Spinal cord (tissue), 10 donors: ENCODE results near the gene EAPP. TPM values are rescaled to one million over a fixed set of nuclear protein-coding genes. Genes with fewer than 3 reads are reported as not detected.

Source experiments
- DNase-seq, 6 donors: peaks; one replicate each; pipeline versions ENCODE4 v3.0.0 to v3.0.0-alpha.2; 2013 to 2015; ENCODE audit warnings: low spot score in 6 of 6, low read depth in 4 of 6
- H3K27ac ChIP-seq: one replicate; pipeline ENCODE4 v1.5.1; 2013; ENCODE audit warnings: low read depth, low read length, control low read depth
- H3K27me3 ChIP-seq: one replicate; pipeline ENCODE4 v1.6.1; 2013; ENCODE audit warnings: low read length; ENCODE audit not compliant: control insufficient read depth, insufficient read depth
- H3K36me3 ChIP-seq: one replicate; pipeline ENCODE4 v1.6.1; 2013; ENCODE audit warnings: low read length; ENCODE audit not compliant: control insufficient read depth, insufficient read depth
- H3K4me1 ChIP-seq: one replicate; pipeline ENCODE4 v1.6.1; 2013; ENCODE audit warnings: low read length; ENCODE audit not compliant: control insufficient read depth, insufficient read depth
- H3K4me3 ChIP-seq: one replicate; pipeline ENCODE4 v1.5.1; 2013; ENCODE audit warnings: low read depth, low read length, control low read depth
- H3K9me3 ChIP-seq: one replicate; pipeline ENCODE4 v1.6.1; 2013; ENCODE audit warnings: low read length; ENCODE audit not compliant: control insufficient read depth, insufficient read depth
- WGBS: methylation state at CpG from one replicate; pipeline ENCODE4 v1.1.5; 2013; ENCODE audit warnings: missing lambda C conversion rate; ENCODE audit not compliant: insufficient coverage; 5-methylcytosine and 5-hydroxymethylcytosine counted together
- long read RNA-seq, 4 donors: transcript quantifications; one replicate each; lab custom pipeline, GENCODE V29; 2026
- polyA plus RNA-seq, 2 donors: library from polyadenylated mRNA; unstranded; fragments of 120-200 nt; gene quantifications; one replicate each; pipeline ENCODE4 v1.2.1, GENCODE V29; 2013; ENCODE audit not compliant: insufficient read length in 2 of 2
- total RNA-seq, 2 donors: library from RNA; depleted of rRNA in 1 of 2; stranded (reverse); fragments of 120-200 nt in 1 of 2; fragments of >200 nt in 1 of 2; gene quantifications; one replicate each; pipeline versions ENCODE4 v1.2.3 to v1.2.4, GENCODE V29; 2013 to 2014
- donor health status: healthy.

The EAPP gene, protein sequence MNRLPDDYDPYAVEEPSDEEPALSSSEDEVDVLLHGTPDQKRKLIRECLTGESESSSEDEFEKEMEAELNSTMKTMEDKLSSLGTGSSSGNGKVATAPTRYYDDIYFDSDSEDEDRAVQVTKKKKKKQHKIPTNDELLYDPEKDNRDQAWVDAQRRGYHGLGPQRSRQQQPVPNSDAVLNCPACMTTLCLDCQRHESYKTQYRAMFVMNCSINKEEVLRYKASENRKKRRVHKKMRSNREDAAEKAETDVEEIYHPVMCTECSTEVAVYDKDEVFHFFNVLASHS
- total RNA-seq (10 to 100 TPM; 67.2 to 69.9 TPM), polyA plus RNA-seq (10 to 100 TPM; 48.3 to 53.8 TPM)
- long read RNA-seq, donor 1, transcript EAPP-201 (6 exons, 1,321 nt): major isoform, 30 of 36 reads
- long read RNA-seq, donor 1, partial matches to known transcripts: 5 of 36 reads
- long read RNA-seq, donor 1, other reads (novel, unspliced or antisense): 0 of 36 reads
- long read RNA-seq, donor 2, transcript EAPP-201 (6 exons, 1,321 nt): major isoform, 6 of 10 reads
- long read RNA-seq, donor 2, partial matches to known transcripts: 0 of 10 reads
- long read RNA-seq, donor 2, other reads (novel, unspliced or antisense): 0 of 10 reads
- long read RNA-seq, donor 3, transcript EAPP-201 (6 exons, 1,321 nt): major isoform, 10 of 16 reads
- long read RNA-seq, donor 3, partial matches to known transcripts: 6 of 16 reads
- long read RNA-seq, donor 3, other reads (novel, unspliced or antisense): 0 of 16 reads
- long read RNA-seq, donor 4, transcript EAPP-201 (6 exons, 1,321 nt): major isoform, 26 of 40 reads
- long read RNA-seq, donor 4, partial matches to known transcripts: 11 of 40 reads
- long read RNA-seq, donor 4, other reads (novel, unspliced or antisense): 0 of 40 reads

DNA sequence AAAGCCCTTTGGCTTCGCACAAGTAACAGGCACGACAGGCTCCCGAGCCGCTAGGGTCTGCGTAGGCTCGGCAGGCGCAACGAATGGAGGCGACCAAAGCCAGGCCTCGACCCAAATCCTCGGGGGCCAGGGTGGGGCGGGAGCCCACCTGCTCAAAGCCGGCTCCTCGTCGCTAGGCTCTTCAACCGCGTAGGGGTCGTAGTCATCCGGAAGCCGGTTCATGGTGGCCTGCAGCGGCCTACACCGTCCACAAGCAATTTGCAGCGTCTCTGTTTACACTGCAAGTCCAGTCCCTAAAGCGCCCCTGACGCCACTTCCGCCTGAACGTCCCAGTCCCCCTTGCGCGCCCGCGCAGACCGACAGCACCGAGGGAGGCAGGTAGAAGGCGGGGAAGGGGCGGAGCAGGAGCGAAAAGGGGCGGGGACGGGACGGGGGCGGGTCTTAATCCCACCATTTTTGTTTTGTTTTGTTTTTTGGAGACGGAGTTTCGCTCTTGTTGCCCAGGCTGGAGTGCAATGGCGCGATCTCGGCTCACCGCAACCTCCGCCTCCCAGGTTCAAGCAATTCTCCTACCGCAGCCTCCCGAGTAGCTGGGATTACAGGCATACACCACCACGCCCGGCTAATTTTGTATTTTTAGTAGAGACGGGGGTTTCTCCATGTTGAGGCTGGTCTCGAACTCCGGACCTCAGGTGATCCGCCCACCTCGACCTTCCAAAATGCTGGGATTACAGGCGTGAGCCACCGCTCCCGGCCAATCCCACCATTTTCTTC lies at the start of gene EAPP:
TSS of gene EAPP (minus strand) at position 295 of the 774 bp plus-strand sequence. CDS start at position 222, 73 bp downstream.
- 3% methylated on average over 43 of the region's 59 CpGs for WGBS
- peaks cover 12% of the 10 kb centered on the region for H3K36me3 ChIP-seq
- no peaks in the 10 kb centered on the region for H3K9me3 ChIP-seq
- H3K4me1 ChIP-seq: peaks cover 11% of the 10 kb centered on the region
- peak; percentile 86 to 99 (median 92) for DNase-seq
- H3K4me3 ChIP-seq: peak within 1 kb of the TSS; percentile 99
- peak within 1 kb of the TSS; percentile 98 for H3K27ac ChIP-seq
- no peaks in the 10 kb centered on the region for H3K27me3 ChIP-seq

DNA sequence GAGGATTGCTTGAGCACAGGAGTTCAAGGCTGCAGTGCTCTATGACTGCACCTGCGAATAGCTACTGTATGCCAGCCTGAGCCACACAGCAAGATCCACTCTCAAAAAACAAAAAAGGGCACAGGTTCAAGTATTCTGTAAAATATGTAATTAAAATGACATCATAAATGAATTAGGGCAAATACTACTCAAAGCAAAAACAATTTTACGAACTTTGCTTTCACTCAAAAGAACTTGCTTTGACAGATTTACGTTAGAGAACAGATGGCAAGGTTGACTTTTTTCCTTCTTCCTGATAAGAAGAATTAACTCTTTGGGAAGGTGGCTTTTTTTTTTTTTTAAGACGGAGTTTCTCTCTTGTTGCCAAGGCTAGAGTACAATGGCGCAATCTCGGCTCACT lies 44.0 kb upstream of the EAPP start:
- Histone ChIP-seq H3K9me3 (no peaks in the 10 kb centered on the region), H3K4me3 (no peak overlapping the region), H3K4me1 (no peaks in the 10 kb centered on the region), H3K27ac (no peak overlapping the region), H3K36me3 (peaks cover 67% of the 10 kb centered on the region), H3K27me3 (no peaks in the 10 kb centered on the region)
- no CpG with 5 or more reads among the region's 6 CpGs for WGBS
- DNase-seq: no peak

DNA sequence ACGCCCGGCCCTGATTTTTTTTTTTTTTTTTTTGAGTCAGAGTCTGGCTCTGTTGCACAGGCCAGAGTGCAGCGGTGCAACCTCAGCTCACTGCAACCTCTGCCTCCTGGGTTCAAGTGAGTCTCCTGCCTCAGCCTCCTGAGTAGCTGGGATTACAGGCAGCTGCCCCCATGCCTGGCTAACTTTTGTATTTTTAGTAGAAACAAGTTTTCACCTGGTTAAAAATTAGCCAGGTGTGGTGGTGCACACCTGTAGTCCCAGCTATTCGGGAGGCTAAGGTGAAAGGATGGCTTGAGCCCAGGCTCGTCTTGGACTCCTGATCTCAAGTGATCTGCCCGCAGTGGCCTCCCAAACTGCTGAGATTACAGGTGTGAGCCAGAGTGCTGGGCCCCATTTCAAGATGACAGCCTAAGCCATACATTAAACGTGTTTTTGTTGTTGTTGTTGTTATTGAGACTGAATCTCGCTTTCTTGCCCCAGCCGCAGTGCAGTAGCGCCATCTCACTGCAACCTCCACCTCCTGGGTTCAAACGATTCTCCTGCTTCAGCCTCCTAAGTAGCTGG lies 42.7 kb upstream of the EAPP start:
- Histone ChIP-seq H3K36me3 (peaks cover 70% of the 10 kb centered on the region), H3K27ac (no peak overlapping the region), H3K27me3 (no peaks in the 10 kb centered on the region), H3K4me1 (no peaks in the 10 kb centered on the region), H3K9me3 (no peaks in the 10 kb centered on the region), H3K4me3 (no peak overlapping the region)
- DNase-seq: no peak
- 100% methylated on average over 6 of the region's 11 CpGs for WGBS

DNA sequence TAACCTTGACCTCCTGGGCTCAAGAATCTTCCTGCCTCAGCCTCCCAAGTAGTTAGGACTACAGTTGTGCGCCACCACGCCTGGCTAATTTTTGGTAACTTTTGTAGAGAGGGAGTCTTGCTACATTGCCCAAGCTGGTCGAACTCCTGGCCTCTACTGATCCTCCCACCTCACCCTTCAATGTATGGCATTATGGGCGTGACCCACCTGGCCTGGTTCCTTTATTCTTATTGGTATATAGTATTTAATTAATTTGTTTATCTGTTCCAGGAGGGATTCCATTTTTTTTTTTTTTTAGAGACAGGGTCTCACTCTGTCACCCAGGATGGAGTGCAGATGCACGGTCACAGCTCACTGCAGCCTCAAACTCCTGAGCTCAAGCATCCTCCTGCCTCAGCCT lies 40.9 kb upstream of the EAPP start:
- H3K36me3 ChIP-seq: peaks cover 66% of the 10 kb centered on the region
- WGBS: 100% methylated on average over 1 of the region's 5 CpGs

DNA sequence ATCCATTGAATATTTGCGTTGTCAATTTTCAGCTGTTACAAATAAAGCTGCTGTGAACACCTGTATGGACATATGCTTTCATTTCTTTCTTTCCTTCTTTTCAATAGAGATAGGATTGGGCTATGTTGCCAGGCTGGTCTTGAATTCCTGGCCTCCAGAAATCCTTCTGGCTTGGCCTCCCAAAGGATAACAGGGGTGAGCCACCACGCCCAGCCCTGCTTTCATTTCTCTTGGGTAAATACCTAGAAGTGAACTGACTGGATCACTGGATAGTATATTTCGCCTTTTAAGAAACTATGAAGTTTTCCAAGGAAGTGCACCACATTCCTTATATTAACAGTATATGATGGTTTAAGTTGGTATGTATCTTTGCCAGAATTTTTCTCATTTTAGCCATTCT lies 32.3 kb upstream of the EAPP start:
- Histone ChIP-seq H3K4me1 (no peaks in the 10 kb centered on the region), H3K4me3 (no peak overlapping the region), H3K27ac (no peak overlapping the region), H3K36me3 (peaks cover 61% of the 10 kb centered on the region), H3K27me3 (no peaks in the 10 kb centered on the region), H3K9me3 (no peaks in the 10 kb centered on the region)
- no peak for DNase-seq
- WGBS: no CpG with 5 or more reads among the region's 3 CpGs

More for the DNA sequence above, 40.9 kb upstream of the EAPP start:
- Histone ChIP-seq H3K4me3 (no peak overlapping the region), H3K4me1 (no peaks in the 10 kb centered on the region), H3K27me3 (no peaks in the 10 kb centered on the region), H3K27ac (no peak overlapping the region), H3K9me3 (no peaks in the 10 kb centered on the region)
- DNase-seq: no peak

DNA sequence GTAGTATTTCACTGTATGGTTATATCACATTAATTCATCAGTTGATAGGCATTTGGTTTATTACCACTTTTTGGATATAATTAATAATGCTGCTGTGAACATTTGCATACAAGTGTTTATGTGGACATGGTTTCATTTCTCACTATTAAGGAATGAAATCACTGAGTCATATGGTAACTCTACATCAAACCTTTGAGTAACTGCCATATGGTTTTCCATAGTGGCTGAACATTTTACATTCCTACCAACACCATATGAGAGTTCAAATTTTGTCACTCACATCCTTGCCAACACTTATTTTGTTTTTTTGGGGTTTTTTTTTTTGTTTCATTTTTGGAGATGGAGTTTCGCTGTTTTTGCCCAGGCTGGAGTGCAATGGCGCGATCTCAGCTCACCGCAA lies 30.2 kb upstream of the EAPP start:
- Histone ChIP-seq H3K27me3 (no peaks in the 10 kb centered on the region), H3K36me3 (peaks cover 73% of the 10 kb centered on the region), H3K27ac (no peak overlapping the region), H3K4me1 (no peaks in the 10 kb centered on the region), H3K9me3 (no peaks in the 10 kb centered on the region), H3K4me3 (no peak overlapping the region)
- 100% methylated on average over 3 of the region's 4 CpGs for WGBS
- no peak for DNase-seq

DNA sequence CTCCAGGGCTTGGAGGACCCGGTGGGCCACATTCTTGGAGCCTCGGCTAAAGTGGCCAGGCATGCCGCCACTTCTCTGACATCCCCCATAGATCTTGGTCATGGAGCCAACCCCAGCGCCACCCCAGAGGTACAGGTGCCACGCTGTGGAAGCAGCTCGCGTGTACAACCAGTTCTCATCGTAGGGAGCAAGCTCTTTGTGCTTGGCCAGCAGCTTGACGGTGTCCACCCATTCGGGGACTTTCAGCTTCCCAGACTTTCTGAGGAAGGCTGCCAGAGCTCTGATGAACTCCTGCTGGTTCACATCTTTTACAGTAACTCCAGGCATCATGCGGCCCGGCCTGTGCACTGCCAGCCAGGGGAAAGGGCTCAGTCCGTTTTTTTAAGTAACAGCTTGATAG lies 29.3 kb upstream of the EAPP start:
- no peak overlapping the region for H3K27ac ChIP-seq
- H3K4me1 ChIP-seq: no peaks in the 10 kb centered on the region
- H3K27me3 ChIP-seq: no peaks in the 10 kb centered on the region
- WGBS: 92% methylated on average over 12 of the region's 13 CpGs
- H3K4me3 ChIP-seq: no peak overlapping the region
- DNase-seq: no peak
- H3K9me3 ChIP-seq: no peaks in the 10 kb centered on the region
- peaks cover 75% of the 10 kb centered on the region for H3K36me3 ChIP-seq

DNA sequence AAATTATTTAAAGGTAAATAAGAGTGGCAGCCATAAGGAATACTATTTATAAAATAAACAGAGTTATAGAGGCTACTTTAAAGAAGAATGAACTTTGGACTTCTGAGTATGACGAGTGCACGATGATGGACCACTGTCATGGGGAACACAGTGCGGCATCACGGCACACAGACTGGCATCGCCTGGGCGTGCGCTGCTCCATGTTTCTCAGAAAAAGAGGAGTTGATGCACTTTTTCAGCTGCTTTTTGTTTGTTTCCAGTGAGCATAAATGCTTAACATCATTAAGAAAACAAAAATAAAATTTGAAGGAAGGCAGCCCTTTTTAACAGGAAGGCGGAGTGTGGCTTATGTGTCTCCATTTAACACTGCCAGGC lies 23.3 kb upstream of the EAPP start:
- WGBS: 90% methylated on average over 6 of the region's 8 CpGs
- H3K36me3 ChIP-seq: peaks cover 40% of the 10 kb centered on the region
- no peak for DNase-seq
- H3K4me1 ChIP-seq: no peaks in the 10 kb centered on the region
- no peak overlapping the region for H3K27ac ChIP-seq
- H3K9me3 ChIP-seq: no peaks in the 10 kb centered on the region
- no peaks in the 10 kb centered on the region for H3K27me3 ChIP-seq
- H3K4me3 ChIP-seq: no peak overlapping the region
